PC-9 (cell line): ENCODE data around the gene STK40. TPM values are rescaled to one million over a fixed set of nuclear protein-coding genes. Genes with fewer than 3 reads are reported as not detected.
A peak's percentile ranks its signal among the peaks of the same experiment; 100 is the strongest.

Experiments
- BruUV-seq: library from RNA; stranded (reverse); fragments of 400-500 nt; replicated peaks from 2 replicates; lab custom pipeline; 2021; lab: Mats Ljungman, UMichigan
- CTCF ChIA-PET: fragments of 300-600 bp; sonication (Branson Sonifier 250); formaldehyde crosslinking; loops from one replicate; lab custom pipeline; 2022; ENCODE audit warnings: antibody characterized with exemption; lab: Charles Lee
- POLR2A ChIA-PET: fragments of 300-600 bp; sonication (Branson Sonifier 250); formaldehyde crosslinking; loops from one replicate; lab custom pipeline; 2022; ENCODE audit warnings: antibody characterized with exemption; ENCODE audit not compliant: unreplicated experiment; lab: Charles Lee
- DNase-seq, 2 experiments: peaks; one replicate each; pipeline versions ENCODE4 v3.0.0 to v3.0.0-alpha.2; 2015 to 2022; ENCODE audit warnings: mixed read lengths in 1 of 2
- H2AFZ ChIP-seq: fragments of 200-600 bp; sonication (generic); 2 replicates; pipeline ENCODE4 v1.8.1; 2017; ENCODE audit warnings: antibody characterized with exemption
- H3F3A ChIP-seq: fragments of 200-600 bp; sonication (generic); 2 replicates; pipeline ENCODE4 v1.8.1; 2017; ENCODE audit warnings: antibody characterized with exemption, mild to moderate bottlenecking, low read depth; ENCODE audit not compliant: insufficient read depth
- H3K27ac ChIP-seq: fragments of 200-600 bp; sonication (generic); 2 replicates; pipeline ENCODE4 v1.6.1; 2016; ENCODE audit warnings: mixed run types
- H3K27me3 ChIP-seq: fragments of 200-600 bp; sonication (generic); 2 replicates; pipeline ENCODE4 v1.6.1; 2016; ENCODE audit warnings: low read depth, mixed run types; ENCODE audit not compliant: insufficient read depth
- H3K36me3 ChIP-seq: fragments of 200-600 bp; sonication (generic); 2 replicates; pipeline ENCODE4 v1.6.1; 2016; ENCODE audit warnings: low read depth, mixed run types
- H3K4me1 ChIP-seq: fragments of 200-600 bp; sonication (generic); replicated peaks from 2 replicates; pipeline ENCODE4 v1.6.1; 2016; ENCODE audit warnings: mixed run types; ENCODE audit not compliant: insufficient read depth
- H3K4me2 ChIP-seq: fragments of 200-600 bp; sonication (generic); 2 replicates; pipeline ENCODE4 v1.6.1; 2017; ENCODE audit warnings: mixed run types
- H3K4me3 ChIP-seq: fragments of 200-600 bp; sonication (generic); 2 replicates; pipeline ENCODE4 v1.6.1; 2016; ENCODE audit warnings: mixed run types
- H3K79me2 ChIP-seq: fragments of 200-600 bp; sonication (generic); 2 replicates; pipeline ENCODE4 v1.6.1; 2017; ENCODE audit warnings: low read depth, mixed run types
- H3K9me2 ChIP-seq: fragments of 200-600 bp; sonication (generic); 2 replicates; pipeline ENCODE4 v1.8.1; 2017; ENCODE audit warnings: mild to moderate bottlenecking; ENCODE audit not compliant: insufficient read depth
- H3K9me3 ChIP-seq: fragments of 200-600 bp; sonication (generic); 2 replicates; pipeline ENCODE4 v1.8.1; 2016; ENCODE audit warnings: low read depth; ENCODE audit not compliant: insufficient read depth
- H4K20me1 ChIP-seq: fragments of 200-600 bp; sonication (generic); 2 replicates; pipeline ENCODE4 v1.8.1; 2017; ENCODE audit not compliant: insufficient read depth
- CTCF ChIP-seq: fragments of 200-600 bp; sonication (generic); conservative IDR thresholded peaks from 2 replicates; pipeline ENCODE4 v1.6.1; 2017; ENCODE audit warnings: mixed run types, antibody characterized with exemption, mild to moderate bottlenecking, moderate library complexity
- EZH2 ChIP-seq: fragments of 200-600 bp; sonication (generic); IDR thresholded peaks from 2 replicates; pipeline ENCODE4 v1.8.0; 2017; ENCODE audit warnings: antibody characterized with exemption, low read depth
- intact Hi-C: fragments of 100-400 bp; cut with micrococcal nuclease; formaldehyde crosslinking; loops from one replicate; pipeline ENCODE4 v1.10.0; 2022; ENCODE audit not compliant: unreplicated experiment
- total RNA-seq: library from RNA; stranded (reverse); gene quantifications from 2 replicates; pipeline ENCODE4 v1.2.3, GENCODE V29; 2021

The STK40 gene
- total RNA-seq, 1 experiment from 2014 or later = 59.2 TPM

DNA sequence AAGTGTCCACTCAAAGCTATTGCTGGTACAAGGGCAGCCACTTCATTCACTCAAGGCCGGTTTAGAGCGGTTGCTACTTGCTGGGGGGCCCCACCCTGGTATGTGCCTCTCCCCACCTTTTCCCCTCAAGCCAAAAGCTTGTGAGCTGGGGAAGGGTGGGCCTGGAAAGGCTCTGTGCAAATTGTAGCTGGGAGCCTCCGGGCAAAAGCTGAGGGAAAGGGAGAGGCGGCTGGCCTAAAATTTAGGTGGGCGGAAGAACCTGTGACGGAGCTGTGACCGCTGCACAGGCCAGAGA lies 79.9 kb downstream of the STK40 start:
- POLR2A ChIA-PET = interaction anchor here (0.6 to 1.5 kb wide), 3 partner anchors 18 to 81 kb away, joined by 3 to 11 read pairs (median 4); no protein-coding TSS in a partner anchor
- Histone ChIP-seq H3K4me1 (peaks cover 19% of the 10 kb centered on the region), H3K9me2 (no peaks in the 10 kb centered on the region), H3K9me3 (no peaks in the 10 kb centered on the region), H3K36me3 (peaks cover 24% of the 10 kb centered on the region), H4K20me1 (no peaks in the 10 kb centered on the region), H3K27ac (peak overlapping the region; percentile 57), H3K79me2 (peaks cover 19% of the 10 kb centered on the region), H3K4me2 (peak overlapping the region; percentile 78), H3K27me3 (no peaks in the 10 kb centered on the region), H3K4me3 (peak overlapping the region; percentile 68; the same call in 1 of the 2 replicates), H3F3A (peaks cover 41% of the 10 kb centered on the region), H2AFZ (no peak overlapping the region)
- no TSS peak for BruUV-seq
- intact Hi-C loops = loop anchor here (10.0 kb wide), 1 partner anchor 79 kb away; the partner anchor contains the start of gene STK40
- TF ChIP-seq CTCF (no peak), EZH2 (no peak)
- CTCF ChIA-PET = interaction anchor here (0.5 to 0.7 kb wide), 3 partner anchors 145 to 422 kb away, joined by 3 to 10 read pairs (median 10); no protein-coding TSS in a partner anchor
- DNase-seq = peak in 1 of 2 experiments; percentile 67

- intact Hi-C loops = loop anchor here (10.0 kb wide), 1 partner anchor 80 kb away; the partner anchor contains the start of gene STK40
- POLR2A ChIA-PET = interaction anchor here (0.6 kb wide), 2 partner anchors 19 to 61 kb away, joined by 3 to 4 read pairs; no protein-coding TSS in a partner anchor
- no peak for DNase-seq
- CTCF ChIA-PET = interaction anchor here (0.6 kb wide), 1 partner anchor 328 kb away, joined by 6 read pairs; no protein-coding TSS in a partner anchor
- H3K4me2 ChIP-seq = peak overlapping the region; percentile 78
- no peak overlapping the region for H2AFZ ChIP-seq
- H3K4me3 ChIP-seq = peak overlapping the region; percentile 68; the same call in 1 of the 2 replicates
- TF ChIP-seq CTCF (no peak), EZH2 (no peak)
- no peaks in the 10 kb centered on the region for H3K9me2 ChIP-seq
- peak overlapping the region; percentile 57 for H3K27ac ChIP-seq
- peaks cover 19% of the 10 kb centered on the region for H3K79me2 ChIP-seq
- H3F3A ChIP-seq = peaks cover 47% of the 10 kb centered on the region
- peaks cover 24% of the 10 kb centered on the region for H3K36me3 ChIP-seq
- no peaks in the 10 kb centered on the region for H3K27me3 ChIP-seq
- H4K20me1 ChIP-seq = no peaks in the 10 kb centered on the region
- no peaks in the 10 kb centered on the region for H3K9me3 ChIP-seq
- BruUV-seq = TSS peak; percentile 82
- peaks cover 25% of the 10 kb centered on the region for H3K4me1 ChIP-seq
Observed at GRCh38 chr1:36304970-36305914, 80.5 kb downstream of the STK40 start.

DNA sequence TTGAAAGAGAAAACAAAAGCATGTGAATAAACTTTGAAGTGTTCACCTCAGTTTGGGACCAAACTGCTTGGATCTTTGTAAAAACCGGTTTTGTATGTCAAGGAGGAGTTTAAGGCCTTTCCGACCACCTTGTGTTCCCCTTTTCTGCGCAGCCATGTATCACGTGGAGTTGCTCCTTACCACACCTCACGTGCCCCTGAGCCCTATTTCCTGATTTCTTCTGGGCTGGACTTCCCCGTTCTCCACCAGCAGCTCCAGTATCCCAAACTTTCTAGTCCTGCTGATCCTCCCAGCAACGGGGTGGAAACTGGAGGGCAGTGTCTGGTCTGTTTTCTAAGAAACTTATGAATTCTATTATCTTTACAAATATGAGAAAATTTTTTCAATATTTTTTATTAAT lies 81.2 kb downstream of the STK40 start:
- Histone ChIP-seq H3K4me2 (no peak overlapping the region), H3K4me3 (no peak overlapping the region), H3K27ac (no peak overlapping the region), H3K9me3 (no peaks in the 10 kb centered on the region), H3K79me2 (peaks cover 19% of the 10 kb centered on the region), H3F3A (peaks cover 51% of the 10 kb centered on the region), H4K20me1 (no peaks in the 10 kb centered on the region), H2AFZ (no peak overlapping the region), H3K4me1 (peaks cover 28% of the 10 kb centered on the region), H3K9me2 (no peaks in the 10 kb centered on the region), H3K27me3 (no peaks in the 10 kb centered on the region), H3K36me3 (peaks cover 24% of the 10 kb centered on the region)
- POLR2A ChIA-PET = no interaction called here
- DNase-seq = no peak
- CTCF ChIA-PET = interaction anchor here (0.6 kb wide), 2 partner anchors 19 to 328 kb away, joined by 3 to 6 read pairs; no protein-coding TSS in a partner anchor
- TF ChIP-seq EZH2 (no peak), CTCF (no peak)
- no TSS peak for BruUV-seq
- intact Hi-C loops = loop anchor here (10.0 kb wide), 1 partner anchor 80 kb away; the partner anchor contains the start of gene STK40
